ENCODE measurements around the gene REEP5.

REEP5 gene

GRCh38 chr5:112951124-112951702, 29.2 kb upstream of the REEP5 start:
- no peak for DNase-seq
- no peak overlapping the region for H3K27ac Mint-ChIP-seq
- peaks cover 23% of the 10 kb centered on the region for H3K9me3 Mint-ChIP-seq
- TF ChIP-seq CTCF (IDR thresholded peaks at IDR 0.05), result no peak
- no peaks in the 10 kb centered on the region for H3K4me1 Mint-ChIP-seq
- peaks cover 4% of the 10 kb centered on the region for H3K27me3 Mint-ChIP-seq (ENCODE audit: low read depth, poor library complexity)
- H3K36me3 Mint-ChIP-seq (ENCODE audit: low read depth), result peaks cover 9% of the 10 kb centered on the region
- H3K4me3 Mint-ChIP-seq, result no peak overlapping the region

GRCh38 chr5:112948458-112948857, 26.4 kb upstream of the REEP5 start:
- H3K36me3 Mint-ChIP-seq (ENCODE audit: low read depth), result peaks cover 5% of the 10 kb centered on the region
- peaks cover 8% of the 10 kb centered on the region for H3K27me3 Mint-ChIP-seq (ENCODE audit: low read depth, poor library complexity)
- H3K9me3 Mint-ChIP-seq, result peaks cover 11% of the 10 kb centered on the region
- H3K27ac Mint-ChIP-seq, result no peak overlapping the region
- no peak for TF ChIP-seq CTCF (IDR thresholded peaks at IDR 0.05)
- no peak overlapping the region for H3K4me3 Mint-ChIP-seq
- no peaks in the 10 kb centered on the region for H3K4me1 Mint-ChIP-seq
- no peak for DNase-seq

GRCh38 chr5:112940670-112941069, 18.6 kb upstream of the REEP5 start:
- Mint-ChIP-seq H3K4me3 (no peak overlapping the region), H3K4me1 (no peaks in the 10 kb centered on the region), H3K36me3 (ENCODE audit: low read depth) (no peaks in the 10 kb centered on the region), H3K9me3 (no peaks in the 10 kb centered on the region), H3K27me3 (ENCODE audit: low read depth, poor library complexity) (peaks cover 6% of the 10 kb centered on the region), H3K27ac (no peak overlapping the region)
- TF ChIP-seq CTCF (IDR thresholded peaks at IDR 0.05), result no peak
- no peak for DNase-seq

- Mint-ChIP-seq H3K9me3 (no peaks in the 10 kb centered on the region), H3K36me3 (ENCODE audit: low read depth) (no peaks in the 10 kb centered on the region), H3K27me3 (ENCODE audit: low read depth, poor library complexity) (peaks cover 3% of the 10 kb centered on the region), H3K4me1 (no peaks in the 10 kb centered on the region), H3K27ac (no peak overlapping the region), H3K4me3 (no peak overlapping the region)
- no peak for DNase-seq
- no peak for TF ChIP-seq CTCF (IDR thresholded peaks at IDR 0.05)
Measured at GRCh38 chr5:112938286-112938685, 16.3 kb upstream of the REEP5 start.

- peaks cover 3% of the 10 kb centered on the region for H3K27me3 Mint-ChIP-seq (ENCODE audit: low read depth, poor library complexity)
- no peak for TF ChIP-seq CTCF (IDR thresholded peaks at IDR 0.05)
- no peaks in the 10 kb centered on the region for H3K36me3 Mint-ChIP-seq (ENCODE audit: low read depth)
- no peak for DNase-seq
- H3K27ac Mint-ChIP-seq, result no peak overlapping the region
- H3K9me3 Mint-ChIP-seq, result no peaks in the 10 kb centered on the region
- H3K4me1 Mint-ChIP-seq, result peaks cover 17% of the 10 kb centered on the region
- H3K4me3 Mint-ChIP-seq, result no peak overlapping the region
Measured at GRCh38 chr5:112935675-112936074, 13.6 kb upstream of the REEP5 start.

DNA sequence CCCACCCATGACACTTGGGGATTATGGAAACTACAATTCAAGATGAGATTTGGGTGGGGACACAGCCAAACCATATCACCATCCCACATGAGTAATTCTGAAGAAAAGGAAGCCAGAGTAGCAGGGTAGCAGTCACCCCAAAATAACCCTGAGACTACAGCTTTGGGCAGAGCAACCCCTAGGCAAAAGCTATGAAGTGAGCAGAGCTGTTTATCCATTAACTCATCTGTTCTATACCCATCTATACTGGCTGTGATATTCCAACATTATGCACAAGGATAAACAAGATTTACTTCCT, 12.3 kb upstream of the REEP5 start:
- no peak overlapping the region for H3K27ac Mint-ChIP-seq
- peaks cover 17% of the 10 kb centered on the region for H3K4me1 Mint-ChIP-seq
- TF ChIP-seq CTCF (IDR thresholded peaks at IDR 0.05), result no peak
- no peaks in the 10 kb centered on the region for H3K9me3 Mint-ChIP-seq
- DNase-seq, result no peak
- H3K4me3 Mint-ChIP-seq, result no peak overlapping the region
- H3K36me3 Mint-ChIP-seq (ENCODE audit: low read depth), result no peaks in the 10 kb centered on the region
- H3K27me3 Mint-ChIP-seq (ENCODE audit: low read depth, poor library complexity), result peaks cover 3% of the 10 kb centered on the region
